HepG2 (cell line): ENCODE measurements around the gene EPHB4. TPM values are rescaled to one million over a fixed set of nuclear protein-coding genes. Genes with fewer than 3 reads are reported as not detected.
A peak's percentile ranks its signal among the peaks of the same experiment; 100 is the strongest.

Experiments
- ATAC-seq: fragments of 200-7000 bp; cut with Tn5 transposase; 3 replicates; pipeline ENCODE4 v1.9.1; 2020; ENCODE audit warnings: mild to moderate bottlenecking, moderate library complexity
- BruUV-seq: library from RNA; stranded (reverse); fragments of 400-500 nt; replicated peaks from 2 replicates; lab custom pipeline; 2021; lab: Mats Ljungman, UMichigan
- CTCF ChIA-PET: fragments of 300-600 bp; formaldehyde crosslinking; extraction: SDS; loops from one replicate; lab custom pipeline; 2021; ENCODE audit warnings: low total read pairs, inconsistent platforms, low intra/inter-chr PET ratio; lab: Yijun Ruan, JAX
- POLR2A ChIA-PET: fragments of 350-600 bp; sonication (Branson Sonifier 250); formaldehyde crosslinking; loops from one replicate; lab custom pipeline; 2020; ENCODE audit warnings: antibody characterized with exemption, inconsistent platforms; lab: Yijun Ruan, JAX
- DNase-seq: peaks from one replicate; pipeline ENCODE4 v3.0.0-alpha.2; 2015; ENCODE audit warnings: low spot score
- FAIRE-seq: peaks from 3 replicates; lab custom pipeline; 2011; peaks lifted over from hg19 to GRCh38; lab: Jason Lieb, UNC
- H2AFZ ChIP-seq: one replicate; pipeline ENCODE4 v1.6.1; 2011; ENCODE audit warnings: low read length, inconsistent platforms
- H3K27ac ChIP-seq: fragments of 300-600 bp; 3 replicates; pipeline ENCODE4 v1.8.0; 2011; ENCODE audit warnings: mixed run types, mild to moderate bottlenecking, mixed read lengths, low read length, inconsistent platforms; ENCODE audit not compliant: insufficient read depth; ENCODE audit errors: extremely low read length
- H3K27me3 ChIP-seq, 2 experiments: fragments of 200-600 bp in 1 of 2; 2 replicates in 1 of 2; 3 replicates in 1 of 2; pipeline versions ENCODE4 v1.6.0 to v1.8.0; 2011; ENCODE audit warnings: low read length in 2 of 2, mild to moderate bottlenecking in 2 of 2, moderate library complexity in 2 of 2, inconsistent platforms in 1 of 2; ENCODE audit not compliant: insufficient read depth in 2 of 2, control insufficient read depth in 1 of 2
- H3K36me3 ChIP-seq, 2 experiments: fragments of 200-600 bp in 1 of 2; replicated peaks in 1 of 2; 2 replicates in 1 of 2; 3 replicates in 1 of 2; pipeline versions ENCODE4 v1.5.1 to v1.8.0; 2011; ENCODE audit warnings: low read length in 2 of 2, inconsistent platforms in 1 of 2; ENCODE audit not compliant: insufficient read depth in 2 of 2, control insufficient read depth in 1 of 2
- H3K4me1 ChIP-seq: 2 replicates; pipeline ENCODE4 v1.5.1; 2012; ENCODE audit warnings: low read length, inconsistent platforms; ENCODE audit not compliant: insufficient read depth
- H3K4me2 ChIP-seq: 2 replicates; pipeline ENCODE4 v1.6.0; 2011; ENCODE audit warnings: low read depth, low read length, inconsistent platforms
- H3K4me3 ChIP-seq, 3 experiments: fragments of 200-600 bp in 1 of 3; sonication (generic), shearing (Covaris generic) in 1 of 3; replicated peaks in 1 of 3; 2 replicates each; pipeline ENCODE4 v1.5.1; 2011 to 2016; ENCODE audit warnings: low read length in 3 of 3, inconsistent platforms in 2 of 3, low read depth in 2 of 3, mild to moderate bottlenecking in 2 of 3, control low read depth in 1 of 3, mixed read lengths in 1 of 3; ENCODE audit not compliant: insufficient read depth in 1 of 3
- H3K79me2 ChIP-seq: one replicate; pipeline ENCODE4 v1.6.1; 2011; ENCODE audit warnings: low read length, inconsistent platforms; ENCODE audit not compliant: insufficient read depth
- H3K9ac ChIP-seq: 2 replicates; pipeline ENCODE4 v1.6.0; 2011; ENCODE audit warnings: mild to moderate bottlenecking, low read depth, low read length, inconsistent platforms; ENCODE audit not compliant: insufficient read depth
- H3K9me3 ChIP-seq: 2 replicates; pipeline ENCODE4 v1.5.1; 2012; ENCODE audit warnings: mild to moderate bottlenecking, low read length
- H4K20me1 ChIP-seq: 2 replicates; pipeline ENCODE4 v1.6.0; 2011; ENCODE audit warnings: inconsistent platforms, mild to moderate bottlenecking, low read length, moderate library complexity; ENCODE audit not compliant: insufficient read depth
- ATF4 ChIP-seq, 2 experiments: fragments of 450-650 bp in 1 of 2; sonication (generic) in 1 of 2; formaldehyde crosslinking; IDR thresholded peaks; 2 replicates each; pipeline versions ENCODE4 v1.5.0 to v1.8.0; 2020 to 2022; ENCODE audit warnings: mild to moderate bottlenecking in 1 of 2, missing genetic modification reagents in 1 of 2
- HCFC1 ChIP-seq: fragments of 150-350 bp; IDR thresholded peaks from 2 replicates; pipeline ENCODE4 v1.6.1; 2014; ENCODE audit warnings: low read depth, low read length
- NR2C2 ChIP-seq: sonication (generic); formaldehyde crosslinking; IDR thresholded peaks from 2 replicates; pipeline ENCODE4 v1.4.0; 2020; ENCODE audit warnings: missing genetic modification reagents, mild to moderate bottlenecking, moderate library complexity, borderline replicate concordance
- STAG1 ChIP-seq: sonication (generic); formaldehyde crosslinking; IDR thresholded peaks from 2 replicates; pipeline ENCODE4 v1.4.0; 2020; ENCODE audit warnings: missing genetic modification reagents
- ZNF546 ChIP-seq: sonication (generic); formaldehyde crosslinking; conservative IDR thresholded peaks from 2 replicates; pipeline ENCODE4 v1.8.1; 2023; ENCODE audit warnings: mild to moderate bottlenecking, missing genetic modification reagents
- ZNF576 ChIP-seq: sonication (generic); formaldehyde crosslinking; IDR thresholded peaks from 2 replicates; pipeline ENCODE4 v1.4.0; 2020; ENCODE audit warnings: mild to moderate bottlenecking, missing genetic modification reagents
- WGBS: methylation state at CpG from one replicate; pipeline ENCODE4 v1.1.6; 2017; ENCODE audit warnings: low lambda C conversion rate; 5-methylcytosine and 5-hydroxymethylcytosine counted together
- in situ Hi-C: cut with HindIII; loops from 2 replicates; pipeline ENCODE4 v1.10.0; 2017; ENCODE audit warnings: low pct_unique_long_range_greater_than_20kb; ENCODE audit not compliant: extremely low pct_ligation_motif_present
- intact Hi-C: fragments of 100-400 bp; cut with micrococcal nuclease; formaldehyde crosslinking; loops from one replicate; pipeline ENCODE4 v1.10.0; 2022; ENCODE audit not compliant: unreplicated experiment
- polyA plus RNA-seq, 8 experiments: library from polyadenylated mRNA; depleted of rRNA in 3 of 8; stranded (reverse) in 7 of 8; unstranded in 1 of 8; fragments of >200 nt; fragmentation: Illumina TruSeq in 4 of 8; extraction: Trizol in 4 of 8; gene quantifications; 2 replicates each; pipeline versions ENCODE4 v1.2.1 to v1.2.3, GENCODE V29; 2011 to 2016; ENCODE audit warnings: low read depth in 4 of 8, missing spikeins in 1 of 8, mixed read lengths in 1 of 8; ENCODE audit not compliant: insufficient read depth in 1 of 8
- total RNA-seq, 5 experiments: library from RNA; depleted of rRNA; stranded (reverse); fragments of >200 nt; fragmentation: Illumina TruSeq; extraction: Trizol; gene quantifications; 2 replicates each; pipeline ENCODE4 v1.2.3, GENCODE V29; 2016; ENCODE audit warnings: low read depth in 1 of 5

Gene EPHB4
- total and polyA plus RNA-seq, 2 of the 13 experiments (the other 11 are each of a cell fraction or from before 2014, with no cell fraction given) = 61.4 to 69.6 TPM

GRCh38 chr7:100783804-100784203, 43.5 kb downstream of the EPHB4 start (continued):
- TF ChIP-seq ZNF576 (CRISPR knock-in tag) = no peak
- no peak for TF ChIP-seq HCFC1
- no peak for TF ChIP-seq NR2C2
- no peak for TF ChIP-seq ZNF546 (CRISPR knock-in tag)
- TF ChIP-seq, all 625 proteins: peak for 0

- Histone ChIP-seq H3K9ac (no peak overlapping the region), H3K36me3 (no peaks in the 10 kb centered on the region), H3K79me2 (no peaks in the 10 kb centered on the region), H3K9me3 (peaks cover 5% of the 10 kb centered on the region; the same call in 1 of the 2 replicates), H3K27ac (no peak overlapping the region), H2AFZ (no peak overlapping the region), H4K20me1 (no peaks in the 10 kb centered on the region), H3K27me3 (no peaks in the 10 kb centered on the region; a peak in 1 of 5 replicates), H3K4me1 (peaks cover 9% of the 10 kb centered on the region), H3K4me3 (no peak overlapping the region), H3K4me2 (no peak overlapping the region)
- no peak for DNase-seq
- peak; percentile 68 for ATAC-seq
- CTCF ChIA-PET = no interaction called here
- intact Hi-C loops (no loop called here), in situ Hi-C loops (no loop called here)
- no TSS peak for BruUV-seq
- WGBS = 53% methylated on average over 7 of the region's 7 CpGs
- TF ChIP-seq STAG1 (CRISPR knock-in tag) (0 out of 2 replicates have a peak, but pooled peaks have one; percentile 12), ATF4 (CRISPR knock-in tag; IDR thresholded peaks at IDR 0.05) (no peak)
- no peak for FAIRE-seq
- POLR2A ChIA-PET = interaction anchor here (1.3 kb wide), 1 partner anchor 94 kb away, joined by 3 read pairs; the partner anchor contains the start of gene SRRT
Observed at GRCh38 chr7:100781255-100781654, 46.1 kb downstream of the EPHB4 start.
